CD4-positive, alpha-beta T cell (primary cell): ENCODE results near the gene NRROS. TPM values are rescaled to one million over a fixed set of nuclear protein-coding genes. Genes with fewer than 3 reads are reported as not detected.

Source experiments
- ATAC-seq: fragments of 200-7000 bp; cut with Tn5 transposase; one replicate; pipeline ENCODE4 v1.10.0; 2022; ENCODE audit warnings: mild to moderate bottlenecking; ENCODE audit not compliant: poor library complexity
- CTCF ChIA-PET: fragments of 350-600 bp; sonication (Branson Sonifier 250); formaldehyde crosslinking; loops from one replicate; lab custom pipeline; 2021; ENCODE audit warnings: antibody characterized with exemption, inconsistent platforms; lab: Charles Lee
- POLR2A ChIA-PET: fragments of 350-600 bp; sonication (Branson Sonifier 250); formaldehyde crosslinking; loops from one replicate; lab custom pipeline; 2021; ENCODE audit warnings: antibody characterized with exemption, inconsistent platforms; lab: Charles Lee
- DNase-seq, 14 experiments: peaks; one replicate each; pipeline ENCODE4 v3.0.0-alpha.2; 2013 to 2020; ENCODE audit warnings: mixed read lengths in 2 of 14
- H3K27ac ChIP-seq, 2 donors: one replicate each; pipeline versions ENCODE4 v1.5.1 to v1.7.0; 2013; ENCODE audit warnings: low read length in 2 of 2, low read depth in 1 of 2, mild to moderate bottlenecking in 1 of 2
- H3K27me3 ChIP-seq, 2 experiments: 1 replicate in 1 of 2; 2 replicates in 1 of 2; pipeline versions ENCODE4 v1.6.1 to v1.7.0; 2013; ENCODE audit warnings: low read length in 2 of 2, control low read depth in 1 of 2, mild to moderate bottlenecking in 1 of 2, moderate library complexity in 1 of 2; ENCODE audit not compliant: insufficient read depth in 2 of 2, control insufficient read depth in 1 of 2
- H3K36me3 ChIP-seq: one replicate; pipeline ENCODE4 v1.6.1; 2013; ENCODE audit warnings: low read length, control low read depth; ENCODE audit not compliant: insufficient read depth
- H3K4me1 ChIP-seq: one replicate; pipeline ENCODE4 v1.6.1; 2013; ENCODE audit warnings: low read length, control low read depth; ENCODE audit not compliant: insufficient read depth
- H3K4me3 ChIP-seq: one replicate; pipeline ENCODE4 v1.5.1; 2013; ENCODE audit warnings: mild to moderate bottlenecking, low read length, moderate library complexity
- H3K9me3 ChIP-seq, 2 experiments: 1 replicate in 1 of 2; 2 replicates in 1 of 2; pipeline versions ENCODE4 v1.6.1 to v1.7.0; 2013; ENCODE audit warnings: low read length in 2 of 2, mild to moderate bottlenecking in 2 of 2, control low read depth in 1 of 2, moderate library complexity in 1 of 2; ENCODE audit not compliant: control insufficient read depth in 1 of 2, insufficient read depth in 1 of 2
- H3K27ac Mint-ChIP-seq: one replicate; pipeline ENCODE4 v1.8.0; 2020; ENCODE audit warnings: mixed read lengths
- H3K27me3 Mint-ChIP-seq: one replicate; pipeline ENCODE4 v1.8.0; 2021; ENCODE audit warnings: mixed read lengths
- H3K36me3 Mint-ChIP-seq: one replicate; pipeline ENCODE4 v1.8.0; 2021; ENCODE audit warnings: low read depth, mixed read lengths
- H3K4me1 Mint-ChIP-seq: one replicate; pipeline ENCODE4 v1.8.0; 2021; ENCODE audit warnings: low read depth, mixed read lengths
- H3K4me3 Mint-ChIP-seq: one replicate; pipeline ENCODE4 v1.8.0; 2020; ENCODE audit warnings: mild to moderate bottlenecking, mixed read lengths
- H3K9me3 Mint-ChIP-seq: one replicate; pipeline ENCODE4 v1.8.0; 2020; ENCODE audit warnings: mixed read lengths
- CTCF ChIP-seq: fragments of 200-600 bp; IDR thresholded peaks from one replicate; pipeline ENCODE4 v1.8.0; 2022; ENCODE audit warnings: antibody characterized with exemption, mild to moderate bottlenecking
- intact Hi-C, 2 experiments: fragments of 100-400 bp; cut with DNase I in 1 of 2; cut with micrococcal nuclease in 1 of 2; formaldehyde crosslinking; loops; one replicate each; pipeline versions ENCODE4 v1.15.1 to v1.9.0; 2023 to 2025; cut with DNase I, micrococcal nuclease
- total RNA-seq, 174 experiments: library from RNA in 2 of 174; stranded (reverse) in 2 of 174; gene quantifications; one replicate each; pipeline ENCODE4 v1.2.3 and lab custom pipeline; 2021 to 2026

NRROS gene
- total RNA-seq, 2 experiments from 2014 or later: 7.4 to 8.4 TPM

- DNase-seq (no peak), ATAC-seq (no peak)
- Mint-ChIP-seq H3K9me3 (no peaks in the 10 kb centered on the region), H3K36me3 (no peaks in the 10 kb centered on the region), H3K27me3 (no peaks in the 10 kb centered on the region), H3K4me1 (peaks cover 81% of the 10 kb centered on the region), H3K27ac (peak overlapping the region; percentile 94), H3K4me3 (peak overlapping the region; percentile 90)
- no peak for TF ChIP-seq CTCF
- POLR2A ChIA-PET: interaction anchor here (1.9 to 3.1 kb wide), 2 partner anchors 22 to 78 kb away, joined by 8 to 80 read pairs; partner anchors contain the start of genes CEP19 and PIGX
- peaks cover 70% of the 10 kb centered on the region for H3K4me1 ChIP-seq
- H3K27me3 ChIP-seq: no peaks in the 10 kb centered on the region
- CTCF ChIA-PET: interaction anchor here (2.9 kb wide), 1 partner anchor 24 kb away, joined by 23 read pairs; no protein-coding TSS in a partner anchor
- no peak overlapping the region for H3K4me3 ChIP-seq
- H3K9me3 ChIP-seq: no peaks in the 10 kb centered on the region
- no peaks in the 10 kb centered on the region for H3K36me3 ChIP-seq
- intact Hi-C loops: loop anchor here in 1 of 2 experiments (2.0 kb wide), 1 partner anchor 51 kb away; no protein-coding TSS in a partner anchor
- H3K27ac ChIP-seq: no peak overlapping the region
These were observed 5.8 kb upstream of the NRROS start for GRCh38 chr3:196633555-196634151.

- no peaks in the 10 kb centered on the region for H3K27me3 ChIP-seq
- peak overlapping the region; percentile 94 for H3K27ac Mint-ChIP-seq
- DNase-seq (peak in 2 of 14 experiments; percentile 61 to 62), ATAC-seq (no peak)
- H3K9me3 ChIP-seq: no peaks in the 10 kb centered on the region
- H3K4me1 ChIP-seq: peaks cover 71% of the 10 kb centered on the region
- POLR2A ChIA-PET: no interaction called here
- CTCF ChIA-PET: interaction anchor here (1.5 kb wide), 1 partner anchor 25 kb away, joined by 5 read pairs; no protein-coding TSS in a partner anchor
- TF ChIP-seq CTCF: no peak
- H3K27me3 Mint-ChIP-seq: no peaks in the 10 kb centered on the region
- H3K27ac ChIP-seq: no peak overlapping the region
- intact Hi-C loops: no loop called here
- no peaks in the 10 kb centered on the region for H3K9me3 Mint-ChIP-seq
- H3K4me1 Mint-ChIP-seq: peaks cover 86% of the 10 kb centered on the region
- H3K36me3 Mint-ChIP-seq: no peaks in the 10 kb centered on the region
- peak overlapping the region; percentile 63 for H3K4me3 Mint-ChIP-seq
- no peak overlapping the region for H3K4me3 ChIP-seq
- no peaks in the 10 kb centered on the region for H3K36me3 ChIP-seq
These were observed 5.3 kb upstream of the NRROS start for GRCh38 chr3:196634224-196634623.

GRCh38 chr3:196634829-196635228 is 4.7 kb upstream of the NRROS start:
- Histone ChIP-seq H3K4me3 (no peak overlapping the region), H3K36me3 (no peaks in the 10 kb centered on the region), H3K27ac (no peak overlapping the region), H3K27me3 (no peaks in the 10 kb centered on the region), H3K4me1 (peaks cover 69% of the 10 kb centered on the region), H3K9me3 (no peaks in the 10 kb centered on the region)
- CTCF ChIA-PET: interaction anchor here (1.5 kb wide), 1 partner anchor 25 kb away, joined by 5 read pairs; no protein-coding TSS in a partner anchor
- intact Hi-C loops: no loop called here
- peak overlapping the region; percentile 63 for H3K27ac Mint-ChIP-seq
- H3K36me3 Mint-ChIP-seq: no peaks in the 10 kb centered on the region
- peaks cover 82% of the 10 kb centered on the region for H3K4me1 Mint-ChIP-seq
- H3K4me3 Mint-ChIP-seq: peak overlapping the region; percentile 45
- H3K9me3 Mint-ChIP-seq: no peaks in the 10 kb centered on the region
- H3K27me3 Mint-ChIP-seq: no peaks in the 10 kb centered on the region
- TF ChIP-seq CTCF: no peak
- POLR2A ChIA-PET: no interaction called here
- DNase-seq (peak in 1 of 14 experiments; percentile 24), ATAC-seq (no peak)
